PC-3 (cell line): ENCODE data around the gene WNT4.

Experiments
- CTCF ChIP-seq: fragments of 300-600 bp; sonication (generic); conservative IDR thresholded peaks from 2 replicates; pipeline ENCODE4 v1.5.1; 2017; ENCODE audit warnings: antibody characterized with exemption, low read depth, mild to moderate bottlenecking, low read length
- EZH2 ChIP-seq: fragments of 300-600 bp; sonication (generic); IDR thresholded peaks from one replicate; pipeline ENCODE4 v1.6.1; 2017; ENCODE audit warnings: antibody characterized with exemption, mild to moderate bottlenecking, low read length; ENCODE audit not compliant: unreplicated experiment
- EZH2phosphoT487 ChIP-seq: fragments of 300-600 bp; sonication (generic); IDR thresholded peaks from 2 replicates; pipeline ENCODE4 v1.6.1; 2018; ENCODE audit warnings: mild to moderate bottlenecking, antibody characterized with exemption, low read length, borderline replicate concordance

GRCh38 chr1:22101995-22102394, 40.9 kb downstream of the WNT4 start:
- TF ChIP-seq CTCF (no peak), EZH2phosphoT487 (no peak), EZH2 (no peak)
